NCI-H526 treated with DMSO at 0.1 percent for 48 hours (cell line): ENCODE results near the gene EPHA4.

Source experiments
- DNase-seq: peaks from one replicate; lab custom pipeline; 2025; lab: John Stamatoyannopoulos, UW

Gene EPHA4

GRCh38 chr2:221572219-221572820, at the start of gene EPHA4:
Gene EPHA4, minus strand, starts transcription at chr2:221572304. Its CDS starts 56 bp downstream, at chr2:221572248.
- DNase-seq = peak; percentile 89

GRCh38 chr2:221618007-221618406, 45.9 kb upstream of the EPHA4 start:
- no peak for DNase-seq

GRCh38 chr2:221616561-221616960, 44.5 kb upstream of the EPHA4 start:
- no peak for DNase-seq

- DNase-seq = no peak
These were observed 42.2 kb upstream of the EPHA4 start for GRCh38 chr2:221614274-221614673.

GRCh38 chr2:221612800-221613199, 40.7 kb upstream of the EPHA4 start:
- no peak for DNase-seq

GRCh38 chr2:221612161-221612560, 40.1 kb upstream of the EPHA4 start:
- DNase-seq = no peak

- no peak for DNase-seq
These were observed 38.6 kb upstream of the EPHA4 start for GRCh38 chr2:221610675-221611074.

GRCh38 chr2:221610255-221610654, 38.2 kb upstream of the EPHA4 start:
- no peak for DNase-seq

- DNase-seq = no peak
These were observed 36.3 kb upstream of the EPHA4 start for GRCh38 chr2:221608442-221608841.

- DNase-seq = no peak
These were observed 34.3 kb upstream of the EPHA4 start for GRCh38 chr2:221606424-221606823.

GRCh38 chr2:221605751-221606240, 33.7 kb upstream of the EPHA4 start:
- DNase-seq = no peak

- no peak for DNase-seq
These were observed 30.8 kb upstream of the EPHA4 start for GRCh38 chr2:221602938-221603337.

- DNase-seq = no peak
These were observed 29.3 kb upstream of the EPHA4 start for GRCh38 chr2:221601376-221601775.

- DNase-seq = no peak
These were observed 28.3 kb upstream of the EPHA4 start for GRCh38 chr2:221600388-221600787.

- DNase-seq = no peak
These were observed 24.1 kb upstream of the EPHA4 start for GRCh38 chr2:221596192-221596591.

GRCh38 chr2:221590861-221591365, 18.8 kb upstream of the EPHA4 start:
- DNase-seq = peak; percentile 92

- no peak for DNase-seq
These were observed 17.6 kb upstream of the EPHA4 start for GRCh38 chr2:221589696-221590095.

- DNase-seq = no peak
These were observed 16.3 kb upstream of the EPHA4 start for GRCh38 chr2:221588306-221588985.

- DNase-seq = peak; percentile 13
These were observed 9.9 kb upstream of the EPHA4 start for GRCh38 chr2:221581986-221582385.

GRCh38 chr2:221574231-221574570, 2.1 kb upstream of the EPHA4 start:
- no peak for DNase-seq

- peak; percentile 73 for DNase-seq
These were observed 1.5 kb upstream of the EPHA4 start for GRCh38 chr2:221573430-221574230.

GRCh38 chr2:221572821-221573429, 821 bp upstream of the EPHA4 start:
- peak; percentile 64 for DNase-seq
